ENCODE results near the gene RGS16. TPM values are rescaled to one million over a fixed set of nuclear protein-coding genes. Genes with fewer than 3 reads are reported as not detected.

RGS16 gene
- total RNA-seq, 1 experiment from 2014 or later, result 0.40 TPM

- POLR2A ChIA-PET (ENCODE audit: unreplicated experiment), result no interaction called here
- H3K9me3 ChIP-seq (ENCODE audit: low read length), result no peaks in the 10 kb centered on the region
- no peak overlapping the region for H3K4me2 ChIP-seq (ENCODE audit: low read length)
- no peak overlapping the region for H2AFZ ChIP-seq (ENCODE audit: low read length)
- no peak overlapping the region for H3K27ac ChIP-seq (ENCODE audit: low read length)
- intact Hi-C loops (cut with micrococcal nuclease), result no loop called here
- no peak for TF ChIP-seq CTCF (conservative IDR thresholded peaks at IDR 0.05; ENCODE audit: low read depth, low read length)
- no peak for TF ChIP-seq EZH2phosphoT487 (IDR thresholded peaks at IDR 0.05; ENCODE audit: borderline replicate concordance, low read length)
- TF ChIP-seq EZH2 (IDR thresholded peaks at IDR 0.05; ENCODE audit: low read length, unreplicated experiment), result no peak
- no peaks in the 10 kb centered on the region for H3K36me3 ChIP-seq (ENCODE audit: low read depth, low read length)
- CTCF ChIA-PET, result no interaction called here
- H3K27me3 ChIP-seq (ENCODE audit: low read length), result no peaks in the 10 kb centered on the region
- DNase-seq, result no peak
- H3K4me3 ChIP-seq (ENCODE audit: low read length), result no peak overlapping the region
- H3K79me2 ChIP-seq (ENCODE audit: low read length), result no peaks in the 10 kb centered on the region
- ATAC-seq, result no peak
- H4K20me1 ChIP-seq (ENCODE audit: low read length), result no peaks in the 10 kb centered on the region
- H3F3A ChIP-seq (ENCODE audit: low read length, unreplicated experiment), result no peaks in the 10 kb centered on the region
- H3K9me2 ChIP-seq (replicated peaks; ENCODE audit: low read length), result no peaks in the 10 kb centered on the region
- BruUV-seq (replicated peaks), result no TSS peak
- no peak overlapping the region for H3K9ac ChIP-seq (ENCODE audit: low read length)
- no peaks in the 10 kb centered on the region for H3K4me1 ChIP-seq (ENCODE audit: insufficient read depth, low read length)
Measured at GRCh38 chr1:182644886-182645285, 40.7 kb upstream of the RGS16 start.

GRCh38 chr1:182643699-182644098, 39.5 kb upstream of the RGS16 start:
- no TSS peak for BruUV-seq (replicated peaks)

GRCh38 chr1:182642461-182642860, 38.3 kb upstream of the RGS16 start:
- Histone ChIP-seq H3K4me3 (ENCODE audit: low read length) (no peak overlapping the region), H3K27ac (ENCODE audit: low read length) (no peak overlapping the region), H3K36me3 (ENCODE audit: low read depth, low read length) (no peaks in the 10 kb centered on the region), H3K79me2 (ENCODE audit: low read length) (no peaks in the 10 kb centered on the region), H3K9me3 (ENCODE audit: low read length) (no peaks in the 10 kb centered on the region), H3F3A (ENCODE audit: low read length, unreplicated experiment) (no peaks in the 10 kb centered on the region), H3K9me2 (replicated peaks; ENCODE audit: low read length) (no peaks in the 10 kb centered on the region), H3K27me3 (ENCODE audit: low read length) (no peaks in the 10 kb centered on the region), H3K4me2 (ENCODE audit: low read length) (no peak overlapping the region), H2AFZ (ENCODE audit: low read length) (no peak overlapping the region), H4K20me1 (ENCODE audit: low read length) (no peaks in the 10 kb centered on the region), H3K4me1 (ENCODE audit: insufficient read depth, low read length) (no peaks in the 10 kb centered on the region), H3K9ac (ENCODE audit: low read length) (no peak overlapping the region)
- no peak for TF ChIP-seq EZH2phosphoT487 (IDR thresholded peaks at IDR 0.05; ENCODE audit: borderline replicate concordance, low read length)
- TF ChIP-seq CTCF (conservative IDR thresholded peaks at IDR 0.05; ENCODE audit: low read depth, low read length), result no peak
- TF ChIP-seq EZH2 (IDR thresholded peaks at IDR 0.05; ENCODE audit: low read length, unreplicated experiment), result no peak
- ATAC-seq (no peak), DNase-seq (no peak)
- CTCF ChIA-PET, result no interaction called here
- POLR2A ChIA-PET (ENCODE audit: unreplicated experiment), result no interaction called here
- intact Hi-C loops (cut with micrococcal nuclease), result no loop called here
- BruUV-seq (replicated peaks), result no TSS peak

More at GRCh38 chr1:182643699-182644098, 39.5 kb upstream of the RGS16 start:
- intact Hi-C loops (cut with micrococcal nuclease), result no loop called here
- no peak for DNase-seq
- no peak for ATAC-seq
- H4K20me1 ChIP-seq (ENCODE audit: low read length), result no peaks in the 10 kb centered on the region
- no peaks in the 10 kb centered on the region for H3K79me2 ChIP-seq (ENCODE audit: low read length)
- no peaks in the 10 kb centered on the region for H3K4me1 ChIP-seq (ENCODE audit: insufficient read depth, low read length)
- no peak overlapping the region for H3K9ac ChIP-seq (ENCODE audit: low read length)
- no peaks in the 10 kb centered on the region for H3K27me3 ChIP-seq (ENCODE audit: low read length)
- no peak overlapping the region for H3K4me2 ChIP-seq (ENCODE audit: low read length)
- H3K27ac ChIP-seq (ENCODE audit: low read length), result no peak overlapping the region
- POLR2A ChIA-PET (ENCODE audit: unreplicated experiment), result no interaction called here
- CTCF ChIA-PET, result no interaction called here
- no peaks in the 10 kb centered on the region for H3K36me3 ChIP-seq (ENCODE audit: low read depth, low read length)
- no peak for TF ChIP-seq CTCF (conservative IDR thresholded peaks at IDR 0.05; ENCODE audit: low read depth, low read length)
- no peak for TF ChIP-seq EZH2 (IDR thresholded peaks at IDR 0.05; ENCODE audit: low read length, unreplicated experiment)
- TF ChIP-seq EZH2phosphoT487 (IDR thresholded peaks at IDR 0.05; ENCODE audit: borderline replicate concordance, low read length), result no peak
- no peaks in the 10 kb centered on the region for H3K9me2 ChIP-seq (replicated peaks; ENCODE audit: low read length)
- no peak overlapping the region for H2AFZ ChIP-seq (ENCODE audit: low read length)
- H3K4me3 ChIP-seq (ENCODE audit: low read length), result no peak overlapping the region
- no peaks in the 10 kb centered on the region for H3F3A ChIP-seq (ENCODE audit: low read length, unreplicated experiment)
- no peaks in the 10 kb centered on the region for H3K9me3 ChIP-seq (ENCODE audit: low read length)

All from PC-3 (cell line).